HG03025 (cell line): Measurements from ENCODE around the gene CELA2B.
"Not testable (repeated sequence)": the region's sequence is repeated elsewhere in the genome, so short reads cannot be mapped to it uniquely, and the experiment has no call there.

Source experiments
- ATAC-seq: cut with Tn5 transposase; IDR thresholded peaks from one replicate; pipeline ENCODE4 v1.9.1; 2021; ENCODE audit warnings: mild to moderate bottlenecking, moderate library complexity; ENCODE audit not compliant: unreplicated experiment, low FRiP score

The CELA2B gene

GRCh38 chr1:15475752-15476314 is at the start of gene CELA2B:
Gene CELA2B (plus strand): TSS chr1:15476104. CDS start chr1:15476126, 22 bp downstream.
- ATAC-seq = no peak

GRCh38 chr1:15426492-15427279 is 49.2 kb upstream of the CELA2B start:
- no peak for ATAC-seq

DNA sequence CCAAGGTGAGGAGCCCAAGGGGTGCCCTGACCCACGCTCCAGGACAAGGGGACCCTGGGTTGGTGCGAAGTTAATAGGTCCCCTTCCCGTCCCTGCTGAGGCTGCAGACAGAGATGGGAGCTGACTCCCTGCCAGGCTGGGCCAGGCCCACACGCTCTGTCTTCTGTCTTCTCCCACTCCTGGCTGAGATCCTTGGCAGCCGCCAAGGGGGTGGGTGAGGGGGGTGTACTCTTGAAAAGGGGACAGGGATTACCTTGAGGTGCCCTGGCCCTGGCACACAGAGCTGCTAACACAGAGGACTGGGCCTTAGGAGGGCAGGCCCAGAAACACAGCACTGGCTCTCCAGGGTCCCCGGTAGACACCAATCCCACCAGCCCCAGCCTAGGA is 48.6 kb upstream of the CELA2B start:
- no peak for ATAC-seq

GRCh38 chr1:15428252-15428651 is 47.7 kb upstream of the CELA2B start:
- not testable (repeated sequence) for ATAC-seq

DNA sequence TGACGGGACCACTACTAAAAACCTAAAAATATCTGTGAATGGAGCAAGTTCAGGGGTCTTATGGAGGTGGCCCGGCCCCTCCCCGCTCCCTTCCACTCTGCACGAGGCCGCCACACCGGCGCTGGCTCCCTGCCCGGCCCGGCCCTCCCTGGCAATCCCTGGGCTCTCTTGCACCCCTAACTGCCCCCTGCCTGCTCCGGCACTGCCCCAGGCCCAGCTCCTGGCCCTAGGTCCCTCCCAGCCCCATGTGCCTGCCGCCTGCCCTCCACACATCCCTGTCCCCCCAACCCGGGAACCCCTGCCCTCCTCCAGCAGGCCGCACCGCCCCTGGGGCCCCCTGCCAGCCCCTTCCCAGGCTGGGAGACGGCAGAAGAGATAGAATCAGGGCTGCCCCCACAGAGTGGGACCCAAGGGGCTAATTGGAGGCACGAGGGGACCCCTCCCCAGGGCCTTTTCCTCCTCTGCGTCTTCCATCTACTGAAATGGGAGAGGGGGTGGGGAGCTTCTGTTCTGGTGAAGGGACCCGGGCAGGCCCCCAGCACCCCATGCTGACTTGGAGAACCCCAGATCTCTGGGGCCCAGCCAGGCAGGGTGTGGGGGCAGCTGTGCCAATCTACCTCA is 47.0 kb upstream of the CELA2B start:
- no peak for ATAC-seq

DNA sequence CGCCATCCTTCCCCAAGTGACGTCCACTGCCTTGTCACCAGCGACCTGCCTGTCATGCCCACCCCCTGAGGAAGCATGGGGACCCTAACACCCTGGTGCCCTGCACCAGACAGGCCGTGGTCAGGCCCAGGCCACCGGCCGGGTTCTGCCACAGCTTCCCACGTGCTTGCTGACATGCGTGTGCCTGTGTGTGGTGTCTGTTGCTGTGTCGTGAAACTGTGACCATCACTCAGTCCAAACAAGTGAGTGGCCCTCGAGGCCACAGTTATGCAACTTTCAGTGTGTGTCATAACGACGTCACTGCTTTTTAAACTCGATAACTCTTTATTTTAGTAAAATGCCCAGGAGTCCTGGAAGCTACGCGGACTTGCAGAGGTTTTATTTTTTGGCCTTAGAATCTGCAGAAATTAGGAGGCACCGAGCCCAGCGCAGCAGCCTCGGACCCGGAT is 46.2 kb upstream of the CELA2B start:
- ATAC-seq = no peak

GRCh38 chr1:15430787-15431570 is 44.9 kb upstream of the CELA2B start:
- no peak for ATAC-seq

DNA sequence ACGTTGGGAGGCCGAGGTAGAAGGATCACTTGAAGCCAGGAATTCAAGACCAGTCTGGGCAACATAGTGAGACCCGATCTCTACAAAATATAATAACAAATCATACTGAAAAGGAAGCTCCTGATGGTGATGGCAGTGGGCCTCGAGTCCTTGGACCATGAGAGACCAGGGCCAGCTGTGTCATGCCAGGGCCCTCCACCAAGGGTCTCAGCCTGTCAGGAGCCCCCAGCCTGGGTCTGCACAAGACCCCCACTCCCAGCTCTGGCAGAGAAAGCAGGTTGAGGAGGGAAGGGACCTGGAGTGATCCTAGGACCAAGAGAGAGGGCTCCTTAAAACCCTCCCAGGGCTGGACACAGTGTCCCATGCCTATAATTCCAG is 44.3 kb upstream of the CELA2B start:
- no peak for ATAC-seq

DNA sequence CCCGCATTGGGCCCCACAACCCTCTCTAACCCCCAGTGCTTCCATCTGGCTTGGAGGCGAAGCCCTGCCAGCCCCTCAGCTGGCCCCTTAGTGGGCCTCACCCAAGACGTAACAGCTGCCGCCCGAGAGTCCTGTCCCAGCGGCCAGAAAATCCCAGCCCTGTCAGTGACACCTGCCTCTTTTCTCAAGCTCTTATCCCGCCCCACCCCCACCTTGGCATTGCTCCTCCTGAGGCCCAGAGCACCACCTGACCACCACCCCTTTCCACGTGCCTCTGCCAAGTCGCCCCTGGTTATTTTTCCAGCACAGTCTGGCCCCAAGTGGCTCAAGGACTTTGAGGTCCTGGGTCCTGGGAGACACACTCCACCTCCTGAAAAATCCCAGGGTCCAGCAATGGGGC is 43.6 kb upstream of the CELA2B start:
- no peak for ATAC-seq

GRCh38 chr1:15433471-15433870 is 42.4 kb upstream of the CELA2B start:
- ATAC-seq = no peak

- not testable (repeated sequence) for ATAC-seq
Observed at GRCh38 chr1:15434739-15435138, 41.2 kb upstream of the CELA2B start.

DNA sequence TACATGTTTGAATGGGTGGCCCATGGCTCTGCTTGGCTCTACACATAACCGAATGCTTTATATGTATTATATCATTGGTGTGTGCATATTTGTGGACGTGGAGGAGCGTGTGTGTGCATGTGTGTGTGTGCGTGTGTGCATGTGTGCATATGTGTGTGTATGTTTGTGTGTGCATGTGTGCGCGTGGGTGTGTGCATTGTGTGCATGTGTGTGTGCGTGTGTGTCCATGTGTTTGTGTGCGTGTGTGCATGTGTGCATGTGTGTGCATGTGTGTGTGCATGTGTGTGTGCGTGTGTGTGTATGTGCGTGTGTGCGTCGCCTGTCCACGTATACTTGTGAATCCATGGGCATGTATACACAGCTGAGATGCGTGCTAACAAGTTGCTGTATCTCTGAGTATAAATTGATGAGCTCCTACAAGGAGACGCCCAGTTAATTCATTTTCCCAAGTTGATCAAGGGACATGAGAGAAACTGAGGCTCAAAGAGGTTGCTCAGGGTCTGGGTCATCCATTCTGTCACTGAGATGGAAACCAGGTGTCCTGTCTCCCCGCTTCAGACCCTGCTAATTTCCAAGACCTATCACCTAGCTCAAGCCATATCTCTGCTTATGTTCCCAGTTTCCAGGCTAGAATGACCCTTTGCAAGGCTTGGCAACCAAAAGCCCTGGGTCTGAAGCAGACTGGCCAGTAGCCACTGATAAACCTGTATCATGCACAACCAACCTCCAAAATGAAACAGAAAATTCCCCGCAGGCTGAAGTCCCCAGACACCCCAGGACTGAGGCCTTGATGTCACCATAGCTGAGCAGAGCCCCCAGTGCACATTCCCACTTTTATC is 40.4 kb upstream of the CELA2B start:
- ATAC-seq = no peak

DNA sequence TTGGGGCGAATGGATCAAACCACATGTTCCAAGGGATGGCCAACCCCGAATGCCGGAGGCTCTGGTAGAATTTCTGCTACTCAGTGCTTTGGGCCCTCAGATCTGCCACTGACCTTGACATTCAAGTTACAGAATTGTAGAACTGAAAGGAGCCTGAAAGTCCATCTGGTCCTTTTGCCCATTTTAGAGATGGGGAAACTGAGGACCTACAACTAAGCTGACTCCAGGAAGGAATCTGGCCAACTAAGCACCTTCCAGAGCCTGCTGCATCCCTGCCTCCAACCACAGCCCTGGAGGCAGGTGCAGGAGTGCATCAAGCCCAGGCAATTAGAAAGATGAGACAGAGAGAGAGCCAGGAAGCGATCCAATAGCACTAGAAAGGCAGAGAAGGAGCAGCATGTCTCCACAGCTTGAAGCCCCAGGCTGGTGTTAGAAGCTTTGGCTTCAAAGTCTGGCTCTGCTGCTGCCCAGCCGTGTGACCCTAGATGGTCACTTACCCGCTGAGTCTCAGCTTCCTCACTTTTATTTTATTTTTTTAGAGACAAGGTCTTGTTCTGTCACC is 38.9 kb upstream of the CELA2B start:
- ATAC-seq = no peak

- ATAC-seq = no peak
Observed at GRCh38 chr1:15439325-15439724, 36.6 kb upstream of the CELA2B start.

GRCh38 chr1:15440357-15440756 is 35.5 kb upstream of the CELA2B start:
- no peak for ATAC-seq

- ATAC-seq = no peak
Observed at GRCh38 chr1:15441247-15441646, 34.7 kb upstream of the CELA2B start.

DNA sequence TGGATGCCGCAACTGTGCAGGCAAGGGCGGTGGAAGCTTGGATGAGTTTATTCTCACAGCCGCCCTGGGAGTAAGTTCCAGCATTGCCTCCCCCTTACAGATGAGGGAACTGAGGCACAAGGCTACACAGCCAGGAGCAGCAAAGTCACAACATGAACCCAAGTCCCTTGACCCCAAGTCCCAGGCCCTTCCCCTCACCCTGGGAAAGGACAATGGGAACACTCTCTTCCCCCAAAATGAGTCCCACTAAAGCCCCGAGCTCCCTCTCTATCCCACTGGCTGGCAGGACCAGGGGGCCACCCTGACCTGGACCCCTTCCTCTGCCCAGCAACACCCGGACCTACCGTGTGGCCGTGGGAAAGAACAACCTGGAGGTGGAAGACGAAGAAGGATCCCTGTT is 33.8 kb upstream of the CELA2B start:
- ATAC-seq = no peak

- no peak for ATAC-seq
Observed at GRCh38 chr1:15442759-15443158, 33.1 kb upstream of the CELA2B start.

DNA sequence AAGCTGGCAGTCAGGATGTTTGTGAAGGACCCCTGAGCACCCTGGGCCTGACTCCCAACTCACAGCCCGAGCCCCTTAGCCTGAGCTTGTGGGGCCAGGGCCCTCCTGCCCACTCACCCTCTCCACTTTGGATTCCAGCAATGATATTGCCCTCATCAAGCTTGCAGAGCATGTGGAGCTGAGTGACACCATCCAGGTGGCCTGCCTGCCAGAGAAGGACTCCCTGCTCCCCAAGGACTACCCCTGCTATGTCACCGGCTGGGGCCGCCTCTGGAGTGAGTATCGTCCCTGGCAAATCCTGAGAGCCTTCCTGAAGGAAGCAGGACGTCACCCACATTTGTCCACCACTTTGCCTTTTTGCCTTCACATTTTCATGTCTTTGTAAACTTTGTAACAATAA is 32.6 kb upstream of the CELA2B start:
- ATAC-seq = no peak
